Measurements from ENCODE around the gene CNNM4.

Gene CNNM4

GRCh38 chr2:96861074-96861473 is 100.4 kb downstream of the CNNM4 start:
- DNase-seq: no peak
